Suprapubic skin (tissue), 4 donors: ENCODE measurements around the gene MDP1. TPM values are rescaled to one million over a fixed set of nuclear protein-coding genes. Genes with fewer than 3 reads are reported as not detected.

ENCODE experiments used
- DNase-seq, 2 donors: peaks; one replicate each; pipeline ENCODE4 v3.0.0-alpha.2; 2019; ENCODE audit warnings: low spot score in 2 of 2
- H3K27ac ChIP-seq: fragments of 200-600 bp; sonication (generic); one replicate; pipeline ENCODE4 v1.5.1; 2019
- H3K27me3 ChIP-seq: fragments of 200-600 bp; sonication (generic); one replicate; pipeline ENCODE4 v1.5.1; 2019
- H3K36me3 ChIP-seq: fragments of 200-600 bp; sonication (generic); one replicate; pipeline ENCODE4 v1.5.1; 2019
- H3K4me1 ChIP-seq: fragments of 200-600 bp; sonication (generic); one replicate; pipeline ENCODE4 v1.5.1; 2019
- H3K4me3 ChIP-seq: fragments of 200-600 bp; sonication (generic); one replicate; pipeline ENCODE4 v1.5.1; 2019; ENCODE audit warnings: mild to moderate bottlenecking
- H3K9me3 ChIP-seq: fragments of 200-600 bp; sonication (generic); one replicate; pipeline ENCODE4 v1.5.1; 2019
- CTCF ChIP-seq, 2 donors: fragments of 200-600 bp in 1 of 2; fragments of 450-650 bp in 1 of 2; sonication (generic) in 1 of 2; IDR thresholded peaks; one replicate each; pipeline ENCODE4 v1.5.1; 2016 to 2019; ENCODE audit warnings: antibody characterized with exemption in 2 of 2, mild to moderate bottlenecking in 1 of 2, moderate library complexity in 1 of 2
- EP300 ChIP-seq: sonication (generic); formaldehyde crosslinking; IDR thresholded peaks from one replicate; pipeline ENCODE4 v1.6.1; 2017; ENCODE audit warnings: antibody characterized with exemption
- POLR2A ChIP-seq, 2 donors: fragments of 450-650 bp; IDR thresholded peaks; one replicate each; pipeline ENCODE4 v1.6.1; 2017; ENCODE audit warnings: antibody characterized with exemption in 2 of 2, mild to moderate bottlenecking in 2 of 2, moderate library complexity in 2 of 2
- POLR2AphosphoS5 ChIP-seq, 3 donors: sonication (generic); formaldehyde crosslinking; IDR thresholded peaks; one replicate each; pipeline ENCODE4 v1.6.1; 2017; ENCODE audit warnings: antibody characterized with exemption in 3 of 3
- WGBS: methylation state at CpG from one replicate; pipeline ENCODE4 v1.1.5; 2018; 5-methylcytosine and 5-hydroxymethylcytosine counted together
- total RNA-seq, 4 donors: library from RNA; depleted of rRNA; stranded (reverse); fragments of >200 nt; gene quantifications; one replicate each; pipeline ENCODE4 v1.1.0, GENCODE V29; 2016

MDP1 gene
- total RNA-seq, 4 donors from 2014 or later: 10.9 to 18.2 (median 11.5) TPM

- WGBS: 26% methylated on average over 7 of the region's 8 CpGs
- no peak for DNase-seq
- no peak for TF ChIP-seq POLR2AphosphoS5 (IDR thresholded peaks at IDR 0.05)
- TF ChIP-seq POLR2A (IDR thresholded peaks at IDR 0.05): no peak
- TF ChIP-seq EP300: no peak
- no peak for TF ChIP-seq CTCF (IDR thresholded peaks at IDR 0.05)
- Histone ChIP-seq H3K9me3 (no peaks in the 10 kb centered on the region), H3K4me1 (peaks cover 47% of the 10 kb centered on the region), H3K27ac (peak overlapping the region; percentile 97), H3K4me3 (peak overlapping the region; percentile 99), H3K36me3 (peaks cover 25% of the 10 kb centered on the region), H3K27me3 (no peaks in the 10 kb centered on the region)
These were observed 21.0 kb downstream of the MDP1 start for GRCh38 chr14:24194873-24195185.

GRCh38 chr14:24194186-24194872, 21.5 kb downstream of the MDP1 start:
- TF ChIP-seq EP300 (no peak), POLR2A (IDR thresholded peaks at IDR 0.05) (no peak), CTCF (IDR thresholded peaks at IDR 0.05) (no peak), POLR2AphosphoS5 (IDR thresholded peaks at IDR 0.05) (no peak)
- Histone ChIP-seq H3K27me3 (no peaks in the 10 kb centered on the region), H3K4me1 (peaks cover 51% of the 10 kb centered on the region), H3K27ac (peak overlapping the region; percentile 97), H3K36me3 (peaks cover 25% of the 10 kb centered on the region), H3K4me3 (peak overlapping the region; percentile 99), H3K9me3 (no peaks in the 10 kb centered on the region)
- WGBS: 72% methylated on average over 7 of the region's 7 CpGs
- no peak for DNase-seq

- Histone ChIP-seq H3K27ac (no peak overlapping the region), H3K27me3 (no peaks in the 10 kb centered on the region), H3K9me3 (no peaks in the 10 kb centered on the region), H3K4me1 (peaks cover 57% of the 10 kb centered on the region), H3K4me3 (no peak overlapping the region), H3K36me3 (peaks cover 25% of the 10 kb centered on the region)
- no peak for DNase-seq
- TF ChIP-seq POLR2A (IDR thresholded peaks at IDR 0.05) (no peak), EP300 (no peak), CTCF (IDR thresholded peaks at IDR 0.05) (no peak), POLR2AphosphoS5 (IDR thresholded peaks at IDR 0.05) (no peak)
- 94% methylated on average over 15 of the region's 15 CpGs for WGBS
These were observed 22.9 kb downstream of the MDP1 start for GRCh38 chr14:24192933-24193332.

- H3K9me3 ChIP-seq: no peaks in the 10 kb centered on the region
- peaks cover 47% of the 10 kb centered on the region for H3K4me1 ChIP-seq
- DNase-seq: no peak
- whole genome bisulfite sequencing: 85% methylated on average over 10 of the region's 10 CpGs
- H3K27ac ChIP-seq: no peak overlapping the region
- peaks cover 39% of the 10 kb centered on the region for H3K36me3 ChIP-seq
- no peak for TF ChIP-seq POLR2AphosphoS5 (IDR thresholded peaks at IDR 0.05)
- TF ChIP-seq CTCF (IDR thresholded peaks at IDR 0.05): no peak
- TF ChIP-seq POLR2A (IDR thresholded peaks at IDR 0.05): no peak
- no peak for TF ChIP-seq EP300
- no peak overlapping the region for H3K4me3 ChIP-seq
- H3K27me3 ChIP-seq: no peaks in the 10 kb centered on the region
These were observed 25.4 kb downstream of the MDP1 start for GRCh38 chr14:24190416-24190815.

- Histone ChIP-seq H3K4me1 (peaks cover 41% of the 10 kb centered on the region), H3K9me3 (no peaks in the 10 kb centered on the region), H3K27me3 (no peaks in the 10 kb centered on the region), H3K36me3 (peaks cover 48% of the 10 kb centered on the region), H3K27ac (no peak overlapping the region), H3K4me3 (no peak overlapping the region)
- TF ChIP-seq POLR2AphosphoS5 (IDR thresholded peaks at IDR 0.05): no peak
- no peak for TF ChIP-seq EP300
- TF ChIP-seq CTCF (IDR thresholded peaks at IDR 0.05): no peak
- no peak for TF ChIP-seq POLR2A (IDR thresholded peaks at IDR 0.05)
- WGBS: 93% methylated on average over 9 of the region's 9 CpGs
- no peak for DNase-seq
These were observed 26.4 kb downstream of the MDP1 start for GRCh38 chr14:24189460-24189859.
